NCI-H2107 treated with DMSO at 0.1 percent for 48 hours (cell line): ENCODE measurements around the gene PPP1R12B.
"Not testable (repeated sequence)": the region's sequence is repeated elsewhere in the genome, so short reads cannot be mapped to it uniquely, and the experiment has no call there.

Source experiments
- DNase-seq: peaks from one replicate; lab custom pipeline; 2025; ENCODE audit not compliant: unreplicated experiment; lab: John Stamatoyannopoulos, UW

The PPP1R12B gene

GRCh38 chr1:202398439-202398838 is 49.9 kb downstream of the PPP1R12B start:
- DNase-seq: not testable (repeated sequence)

- DNase-seq: not testable (repeated sequence)
Measured at GRCh38 chr1:202401771-202402170, 53.3 kb downstream of the PPP1R12B start.

GRCh38 chr1:202403381-202403780 is 54.9 kb downstream of the PPP1R12B start:
- DNase-seq: not testable (repeated sequence)

GRCh38 chr1:202405928-202406327 is 57.4 kb downstream of the PPP1R12B start:
- no peak for DNase-seq

DNA sequence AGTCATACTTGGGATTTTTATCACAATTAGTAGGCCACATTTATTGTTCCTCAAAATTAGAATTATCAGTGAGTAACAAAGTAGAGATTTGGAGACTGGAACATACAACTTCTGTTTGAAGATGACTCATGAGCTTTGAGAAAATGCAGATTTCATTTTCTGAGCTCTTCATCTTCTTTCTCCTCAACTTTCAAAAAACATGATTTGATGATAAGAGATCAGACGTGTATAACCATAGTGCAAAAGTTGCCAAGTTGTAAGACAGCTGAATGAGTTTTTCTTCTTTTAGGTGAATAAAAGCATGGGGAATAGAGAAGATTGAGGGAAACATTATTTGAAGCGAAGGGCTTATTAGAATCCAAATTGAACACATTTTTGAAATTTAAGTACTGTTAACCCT is 58.4 kb downstream of the PPP1R12B start:
- not testable (repeated sequence) for DNase-seq

- not testable (repeated sequence) for DNase-seq
Measured at GRCh38 chr1:202407378-202407777, 58.9 kb downstream of the PPP1R12B start.

- DNase-seq: not testable (repeated sequence)
Measured at GRCh38 chr1:202410251-202410650, 61.8 kb downstream of the PPP1R12B start.

DNA sequence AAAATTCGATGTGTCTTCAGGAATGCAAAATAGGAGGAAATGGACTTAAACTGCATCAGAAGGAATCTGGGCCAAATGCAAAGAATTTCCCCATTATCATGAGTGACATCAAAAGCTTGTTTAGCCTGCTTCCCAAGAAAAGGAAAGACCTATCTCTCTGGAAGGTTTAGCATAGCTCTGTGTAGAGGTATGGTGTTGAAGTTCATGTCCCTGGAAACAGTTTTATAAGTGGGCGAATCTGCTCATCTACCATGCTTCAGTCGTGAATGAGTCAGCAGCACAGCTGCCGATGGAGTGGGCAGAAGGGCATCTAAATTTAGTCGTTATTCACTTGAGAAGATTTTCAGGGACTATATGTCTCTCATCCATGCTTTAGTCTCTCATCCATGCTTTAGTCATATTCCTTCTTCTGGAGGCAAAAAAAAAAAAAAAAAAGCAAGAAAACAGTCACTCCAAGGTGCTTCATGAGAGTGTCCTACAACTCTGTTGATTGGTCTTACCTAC is 62.4 kb downstream of the PPP1R12B start:
- DNase-seq: not testable (repeated sequence)

- DNase-seq: no peak
Measured at GRCh38 chr1:202411422-202411821, 62.9 kb downstream of the PPP1R12B start.

DNA sequence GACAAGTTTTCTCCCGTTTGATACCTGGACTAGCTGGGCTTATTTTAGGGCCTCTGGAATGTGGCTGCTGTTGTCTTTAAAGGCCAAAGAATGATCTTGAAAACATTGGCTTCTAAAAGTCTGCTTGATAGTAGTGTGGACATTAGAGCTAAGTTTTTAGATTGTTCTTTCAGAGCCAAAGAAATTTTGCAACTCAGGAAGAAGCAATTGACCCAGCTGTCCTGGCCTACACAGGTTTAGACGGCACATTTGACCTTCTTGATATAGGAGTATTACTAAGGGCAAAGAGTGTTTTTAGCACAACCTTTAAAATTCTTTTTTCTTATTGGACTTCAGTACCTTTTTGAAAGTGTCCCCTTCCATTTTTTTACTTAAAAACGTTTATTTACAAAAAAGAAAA is 63.9 kb downstream of the PPP1R12B start:
- DNase-seq: not testable (repeated sequence)

- DNase-seq: no peak
Measured at GRCh38 chr1:202416641-202417040, 68.1 kb downstream of the PPP1R12B start.

GRCh38 chr1:202417141-202417540 is 68.6 kb downstream of the PPP1R12B start:
- DNase-seq: not testable (repeated sequence)

- not testable (repeated sequence) for DNase-seq
Measured at GRCh38 chr1:202417762-202418201, 69.3 kb downstream of the PPP1R12B start.

DNA sequence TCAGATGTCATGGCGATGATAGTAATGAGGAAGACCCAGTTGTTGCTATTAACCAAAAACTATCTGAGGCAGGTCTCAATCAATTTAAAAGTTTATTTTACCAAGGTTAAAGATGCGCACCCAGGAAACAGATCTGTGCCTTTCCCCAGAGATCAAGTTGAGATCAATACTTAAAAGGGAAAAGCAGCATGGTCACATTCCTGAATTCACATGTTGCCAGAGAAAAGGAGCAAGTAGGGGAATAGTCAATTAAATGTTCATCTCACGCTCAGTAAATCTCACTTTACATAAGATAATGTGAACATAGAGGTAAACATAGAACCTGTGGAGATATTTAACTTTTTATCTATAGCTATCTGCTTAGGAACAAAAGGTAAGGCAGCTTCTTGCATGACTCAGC is 71.2 kb downstream of the PPP1R12B start:
- DNase-seq: not testable (repeated sequence)

DNA sequence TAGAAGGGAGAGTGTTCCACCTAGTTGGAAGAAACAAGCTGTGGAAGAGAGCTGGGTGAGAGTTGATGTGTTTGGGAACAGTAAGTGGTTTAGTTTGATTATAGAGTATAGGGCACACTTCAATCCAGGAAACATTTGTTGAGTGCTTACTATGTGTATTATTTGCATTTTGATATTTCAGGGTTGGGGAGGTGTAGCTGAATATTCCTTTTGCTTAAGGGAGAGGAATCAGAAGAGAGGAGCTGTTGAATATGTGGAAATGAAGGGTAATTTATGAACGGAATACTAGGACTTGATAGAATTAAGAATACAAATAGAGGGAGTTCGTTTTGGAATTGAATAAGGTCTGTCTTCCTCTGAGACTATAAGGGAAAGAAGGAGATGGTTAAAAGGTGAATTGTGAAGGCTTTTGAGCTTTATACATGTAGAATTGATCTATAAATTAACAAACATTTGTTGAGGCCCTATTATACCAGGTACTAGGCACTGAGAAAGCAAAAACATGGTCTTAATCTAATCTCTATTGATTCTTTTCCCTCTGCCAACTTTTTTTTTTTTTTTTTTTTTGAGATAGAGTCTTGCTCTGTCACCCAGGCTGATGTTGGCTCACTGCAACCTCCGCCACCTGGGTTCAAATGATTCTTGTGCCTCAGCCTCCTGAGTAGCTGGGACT is 72.1 kb downstream of the PPP1R12B start:
- DNase-seq: not testable (repeated sequence)

DNA sequence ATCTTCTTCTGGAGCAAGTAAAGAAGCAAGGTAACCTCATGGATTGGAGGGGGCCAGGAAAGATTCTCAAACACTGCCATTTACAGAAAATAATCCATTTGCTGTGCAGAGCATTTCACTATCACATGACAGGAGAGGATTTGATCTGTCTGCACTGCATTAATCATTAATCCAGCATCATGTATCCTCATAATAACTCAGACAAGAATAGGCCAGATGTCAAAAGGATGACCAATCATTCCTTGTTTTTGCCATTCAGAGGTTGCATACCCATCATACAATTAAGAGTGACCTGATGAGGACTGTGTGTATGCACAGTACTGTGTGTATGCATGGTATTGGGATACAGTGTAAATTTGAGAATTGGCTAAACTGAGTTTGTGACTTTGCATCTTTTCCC is 74.2 kb downstream of the PPP1R12B start:
- DNase-seq: not testable (repeated sequence)

DNA sequence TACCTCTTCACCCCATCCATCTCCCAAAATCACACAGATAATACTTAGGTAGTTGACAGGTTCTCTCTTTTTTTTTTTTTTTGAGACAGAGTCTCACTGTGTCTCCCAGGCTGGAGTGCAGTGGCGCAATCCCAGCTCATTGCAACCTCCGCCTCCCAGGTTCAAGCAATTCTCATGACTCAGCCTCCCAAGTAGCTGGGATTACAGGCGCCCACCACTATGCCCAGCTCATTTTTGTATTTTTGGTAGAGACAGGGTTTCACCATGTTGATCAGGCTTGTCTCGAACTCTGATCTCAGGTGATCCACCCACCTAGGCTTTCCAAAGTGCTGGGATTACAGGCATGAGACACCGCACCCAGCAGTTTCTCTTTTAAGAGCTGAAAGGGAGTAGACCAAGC is 75.8 kb downstream of the PPP1R12B start:
- DNase-seq: not testable (repeated sequence)

GRCh38 chr1:202430111-202430510 is 81.6 kb downstream of the PPP1R12B start:
- DNase-seq: not testable (repeated sequence)

- not testable (repeated sequence) for DNase-seq
Measured at GRCh38 chr1:202432338-202432737, 83.8 kb downstream of the PPP1R12B start.

- no peak for DNase-seq
Measured at GRCh38 chr1:202433155-202434043, 84.9 kb downstream of the PPP1R12B start.

- no peak for DNase-seq
Measured at GRCh38 chr1:202434059-202434458, 85.6 kb downstream of the PPP1R12B start.
